Adipose tissue (tissue), 3 donors: ENCODE results near the gene MUC4. TPM values are rescaled to one million over a fixed set of nuclear protein-coding genes. Genes with fewer than 3 reads are reported as not detected.
"Not testable (repeated sequence)": the region's sequence is repeated elsewhere in the genome, so short reads cannot be mapped to it uniquely, and the experiment has no call there.

Source experiments
- H3K27ac ChIP-seq: one replicate; pipeline ENCODE4 v1.5.1; 2013; ENCODE audit warnings: low read depth, low read length
- WGBS, 3 donors: extraction: QIAGEN DNeasy Blood & Tissue Kit; methylation state at CpG; one replicate each; pipeline ENCODE4 v1.1.7; 2013; 5-methylcytosine and 5-hydroxymethylcytosine counted together
- polyA plus RNA-seq, 3 donors: library from polyadenylated mRNA; stranded (reverse); fragments of 200-250 nt; gene quantifications; one replicate each; pipeline ENCODE4 v1.2.3, GENCODE V29; 2013
- donor health status: healthy with polysubstance abuse.
- donor health status: Bipolar disorder and iron deficiency.
- donor health status: healthy.

The MUC4 gene
- polyA plus RNA-seq, 3 donors: 0.07 to 0.56 (median 0.13) TPM

GRCh38 chr3:195844671-195845218 lies 33.0 kb upstream of the MUC4 start:
- H3K27ac ChIP-seq: no peak overlapping the region
- 88 to 93% (median 88%) methylated on average over 7 of the region's 7 CpGs for WGBS, 3 donors

GRCh38 chr3:195839260-195840010 lies 27.7 kb upstream of the MUC4 start:
- 42 to 66% (median 64%) methylated on average over 17 to 19 of the region's 19 CpGs for WGBS, 3 donors
- no peak overlapping the region for H3K27ac ChIP-seq

- H3K27ac ChIP-seq: no peak overlapping the region
- 73 to 78% (median 74%) methylated on average over 5 of the region's 5 CpGs for WGBS, 3 donors
These were observed 27.0 kb upstream of the MUC4 start for GRCh38 chr3:195838714-195839113.

- H3K27ac ChIP-seq: no peak overlapping the region
- 75 to 82% (median 78%) methylated on average over 14 of the region's 14 CpGs for WGBS, 3 donors
These were observed 24.9 kb upstream of the MUC4 start for GRCh38 chr3:195836476-195837135.

GRCh38 chr3:195835791-195836190 lies 24.1 kb upstream of the MUC4 start:
- H3K27ac ChIP-seq: no peak overlapping the region
- WGBS, 3 donors: 85 to 87% (median 85%) methylated on average over 12 to 14 of the region's 14 CpGs

- 88 to 91% (median 90%) methylated on average over 29 of the region's 29 CpGs for WGBS, 3 donors
- H3K27ac ChIP-seq: no peak overlapping the region
These were observed 23.2 kb upstream of the MUC4 start for GRCh38 chr3:195834675-195835583.

- 59 to 76% (median 60%) methylated on average over 16 of the region's 16 CpGs for WGBS, 3 donors
- no peak overlapping the region for H3K27ac ChIP-seq
These were observed 18.1 kb upstream of the MUC4 start for GRCh38 chr3:195829897-195830254.

- H3K27ac ChIP-seq: no peak overlapping the region
These were observed 17.0 kb upstream of the MUC4 start for GRCh38 chr3:195828762-195829161.

GRCh38 chr3:195825857-195826804 lies 14.4 kb upstream of the MUC4 start:
- no peak overlapping the region for H3K27ac ChIP-seq
- 92 to 94% (median 93%) methylated on average over 47 of the region's 47 CpGs for WGBS, 3 donors

More at GRCh38 chr3:195828762-195829161, 17.0 kb upstream of the MUC4 start:
- 78 to 92% (median 81%) methylated on average over 9 of the region's 9 CpGs for WGBS, 3 donors

GRCh38 chr3:195825191-195825588 lies 13.5 kb upstream of the MUC4 start:
- no peak overlapping the region for H3K27ac ChIP-seq
- 62 to 74% (median 71%) methylated on average over 15 of the region's 15 CpGs for WGBS, 3 donors

GRCh38 chr3:195824425-195825190 lies 12.9 kb upstream of the MUC4 start:
- not testable (repeated sequence) for H3K27ac ChIP-seq
- WGBS, 3 donors: 46 to 74% (median 66%) methylated on average over 13 of the region's 13 CpGs

- WGBS, 3 donors: 55 to 64% (median 63%) methylated on average over 13 of the region's 13 CpGs
- no peak overlapping the region for H3K27ac ChIP-seq
These were observed 12.3 kb upstream of the MUC4 start for GRCh38 chr3:195823999-195824398.

- no peak overlapping the region for H3K27ac ChIP-seq
- 23 to 31% (median 29%) methylated on average over 10 of the region's 10 CpGs for WGBS, 3 donors
These were observed 11.6 kb upstream of the MUC4 start for GRCh38 chr3:195823280-195823679.

- H3K27ac ChIP-seq: no peak overlapping the region
- WGBS, 3 donors: 88 to 91% (median 88%) methylated on average over 16 of the region's 16 CpGs
These were observed 10.5 kb upstream of the MUC4 start for GRCh38 chr3:195822131-195822696.

- no peak overlapping the region for H3K27ac ChIP-seq
- 80 to 82% (median 81%) methylated on average over 21 of the region's 21 CpGs for WGBS, 3 donors
These were observed 9.8 kb upstream of the MUC4 start for GRCh38 chr3:195821403-195822130.

GRCh38 chr3:195820901-195821300 lies 9.2 kb upstream of the MUC4 start:
- H3K27ac ChIP-seq: no peak overlapping the region
- WGBS, 3 donors: 81 to 87% (median 84%) methylated on average over 5 of the region's 5 CpGs
